NCI-H82 (cell line): ENCODE data around the gene CFAP97.
"Not testable (repeated sequence)": the region's sequence is repeated elsewhere in the genome, so short reads cannot be mapped to it uniquely, and the experiment has no call there.

Experiments
- DNase-seq: peaks from one replicate; lab custom pipeline; 2025; lab: John Stamatoyannopoulos, UW

Gene CFAP97

GRCh38 chr4:185222598-185222997 is 18.8 kb upstream of the CFAP97 start:
- DNase-seq, result no peak

- no peak for DNase-seq
These were observed 18.1 kb upstream of the CFAP97 start for GRCh38 chr4:185221912-185222311.

GRCh38 chr4:185221491-185221890 is 17.7 kb upstream of the CFAP97 start:
- DNase-seq, result no peak

- peak; percentile 5 for DNase-seq
These were observed 15.9 kb upstream of the CFAP97 start for GRCh38 chr4:185219551-185220344.

- no peak for DNase-seq
These were observed 14.5 kb upstream of the CFAP97 start for GRCh38 chr4:185218312-185218711.

- DNase-seq, result no peak
These were observed 13.7 kb upstream of the CFAP97 start for GRCh38 chr4:185217408-185217975.

GRCh38 chr4:185215261-185215660 is 11.5 kb upstream of the CFAP97 start:
- DNase-seq, result no peak

GRCh38 chr4:185213877-185214276 is 10.1 kb upstream of the CFAP97 start:
- no peak for DNase-seq

- DNase-seq, result no peak
These were observed 8.8 kb upstream of the CFAP97 start for GRCh38 chr4:185212581-185212980.

GRCh38 chr4:185211641-185212040 is 7.8 kb upstream of the CFAP97 start:
- DNase-seq, result no peak

- DNase-seq, result peak; percentile 18
These were observed 7.2 kb upstream of the CFAP97 start for GRCh38 chr4:185211035-185211434.

- DNase-seq, result peak; percentile 54
These were observed 6.5 kb upstream of the CFAP97 start for GRCh38 chr4:185210102-185210981.

GRCh38 chr4:185209852-185210101 is 6.0 kb upstream of the CFAP97 start:
- DNase-seq, result not testable (repeated sequence)

- peak; percentile 86 for DNase-seq
These were observed 5.4 kb upstream of the CFAP97 start, which contains the start of gene SNX25 for GRCh38 chr4:185209031-185209851. TSS of gene SNX25 (plus strand) at chr4:185209598. CDS start at chr4:185209827, 229 bp downstream.

GRCh38 chr4:185207466-185207865 is 3.7 kb upstream of the CFAP97 start:
- no peak for DNase-seq

- no peak for DNase-seq
These were observed 2.0 kb upstream of the CFAP97 start for GRCh38 chr4:185205697-185206342.

GRCh38 chr4:185205073-185205472 is 1.3 kb upstream of the CFAP97 start:
- not testable (repeated sequence) for DNase-seq

- DNase-seq, result peak; percentile 88
These were observed 574 bp upstream of the CFAP97 start for GRCh38 chr4:185204238-185204910.

GRCh38 chr4:185202984-185203485 is 765 bp downstream of the CFAP97 start:
- DNase-seq, result no peak
